HuH-7 (cell line): ENCODE results near the gene ATG9A.
"Not testable (repeated sequence)": the region's sequence is repeated elsewhere in the genome, so short reads cannot be mapped to it uniquely, and the experiment has no call there.

Experiments
- DNase-seq: peaks from one replicate; pipeline ENCODE4 v3.0.0; 2011; ENCODE audit warnings: low spot score

ATG9A gene

DNA sequence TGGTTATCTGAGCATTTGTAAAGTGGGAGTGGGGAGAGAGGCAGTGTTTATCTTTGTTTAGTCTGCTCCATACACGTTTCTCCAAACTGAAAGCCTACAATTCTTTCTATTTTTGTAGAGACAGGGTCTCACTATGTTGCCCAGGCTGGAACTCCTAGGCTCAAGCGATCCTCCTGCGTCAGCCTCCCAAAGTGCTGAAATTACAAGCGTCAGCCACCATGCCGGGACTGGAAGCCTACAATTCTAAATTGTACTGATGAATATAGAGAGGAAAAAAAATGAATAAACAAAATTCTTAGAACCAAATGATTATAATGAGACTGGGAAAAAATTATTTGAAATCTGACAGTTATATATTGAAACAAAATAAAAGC is 24.3 kb downstream of the ATG9A start:
- no peak for DNase-seq

DNA sequence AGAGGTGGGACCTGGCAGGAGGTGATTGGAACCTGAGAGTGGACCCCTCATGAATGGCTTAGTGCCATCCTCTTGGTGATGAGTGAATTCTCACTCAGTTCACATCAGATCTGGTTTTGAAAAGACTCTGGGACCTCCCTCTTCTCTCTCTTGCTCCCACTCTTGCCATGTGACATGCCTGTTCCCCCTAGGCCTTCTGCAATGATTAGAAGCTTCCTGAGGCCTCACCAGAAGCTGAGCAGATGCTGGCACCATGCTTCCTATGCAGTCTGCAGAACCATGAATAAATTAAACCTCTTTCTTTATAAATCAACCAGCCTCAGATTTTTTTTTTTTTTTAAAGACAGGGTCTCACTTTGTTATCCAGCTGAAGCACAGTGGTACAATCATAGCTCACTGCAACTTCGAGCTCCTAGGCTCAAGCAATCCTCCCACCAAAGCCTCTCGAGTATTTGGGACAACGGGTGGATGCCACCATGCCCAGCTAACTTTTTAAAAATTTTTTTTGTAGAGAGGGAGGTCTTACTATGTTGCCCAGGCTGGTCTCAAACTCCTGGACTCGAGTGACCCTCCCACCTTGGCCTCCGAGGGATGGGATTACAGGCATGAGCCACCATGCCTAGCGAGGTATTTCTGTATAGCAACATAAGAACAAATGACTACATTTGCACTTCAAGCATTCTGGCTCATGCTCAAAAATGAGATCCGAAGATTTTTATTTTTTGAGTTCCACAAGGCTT is 24.8 kb downstream of the ATG9A start:
- DNase-seq, result no peak

DNA sequence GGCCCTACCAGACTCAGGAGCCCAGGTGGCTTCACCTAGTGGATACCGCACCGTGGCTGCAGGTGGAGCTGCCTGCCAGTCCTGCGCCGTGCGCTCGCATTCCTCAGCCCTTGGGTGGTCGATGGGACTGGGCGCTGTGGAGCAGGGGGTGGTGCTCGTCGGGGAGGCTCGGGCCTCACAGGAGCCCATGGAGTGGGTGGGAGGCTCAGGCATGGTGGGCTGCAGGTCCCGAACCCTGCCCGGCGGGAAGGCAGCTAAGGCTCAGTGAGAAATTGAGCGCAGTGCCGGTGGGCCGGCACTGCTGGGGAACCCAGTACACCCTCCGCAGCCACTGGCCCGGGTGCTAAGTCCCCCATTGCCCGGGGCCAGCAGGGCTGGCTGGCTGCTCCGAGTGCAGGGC is 28.1 kb downstream of the ATG9A start:
- not testable (repeated sequence) for DNase-seq

DNA sequence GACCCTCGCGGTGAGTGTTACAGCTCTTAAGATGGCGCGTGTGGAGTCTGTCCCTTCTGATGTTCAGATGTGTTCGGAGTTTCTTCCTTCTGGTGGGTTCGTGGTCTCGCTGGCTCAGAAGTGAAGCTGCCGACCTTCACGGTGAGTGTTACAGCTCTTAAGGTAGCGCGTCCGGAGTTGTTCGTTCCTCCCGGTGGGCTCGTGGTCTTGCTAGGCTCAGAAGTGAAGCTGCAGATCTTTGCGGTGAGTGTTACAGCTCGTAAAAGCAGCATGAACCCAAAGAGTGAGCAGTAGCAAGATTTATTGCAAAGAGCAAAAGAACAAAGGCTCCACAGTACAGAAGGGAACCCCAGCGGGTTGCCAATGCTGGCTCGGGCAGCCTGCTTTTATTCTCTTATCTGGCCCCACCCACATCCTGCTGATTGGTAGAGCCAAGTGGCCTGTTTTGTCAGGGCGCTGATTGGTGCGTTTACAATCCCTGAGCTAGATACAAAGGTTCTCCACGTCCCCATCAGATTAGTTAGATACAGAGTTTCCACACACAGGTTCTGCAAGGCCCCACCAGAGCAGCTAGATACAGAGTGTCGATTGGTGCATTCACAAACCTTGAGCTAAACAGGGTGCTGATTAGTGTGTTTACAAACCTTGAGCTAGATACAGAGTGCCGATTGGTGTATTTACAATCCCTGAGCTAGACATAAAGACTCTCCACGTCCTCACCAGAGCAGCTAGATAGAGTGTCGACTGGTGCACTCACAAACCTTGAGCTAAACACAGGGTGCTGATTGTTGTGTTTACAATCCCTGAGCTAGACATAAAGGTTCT is 28.7 kb downstream of the ATG9A start:
- not testable (repeated sequence) for DNase-seq

DNA sequence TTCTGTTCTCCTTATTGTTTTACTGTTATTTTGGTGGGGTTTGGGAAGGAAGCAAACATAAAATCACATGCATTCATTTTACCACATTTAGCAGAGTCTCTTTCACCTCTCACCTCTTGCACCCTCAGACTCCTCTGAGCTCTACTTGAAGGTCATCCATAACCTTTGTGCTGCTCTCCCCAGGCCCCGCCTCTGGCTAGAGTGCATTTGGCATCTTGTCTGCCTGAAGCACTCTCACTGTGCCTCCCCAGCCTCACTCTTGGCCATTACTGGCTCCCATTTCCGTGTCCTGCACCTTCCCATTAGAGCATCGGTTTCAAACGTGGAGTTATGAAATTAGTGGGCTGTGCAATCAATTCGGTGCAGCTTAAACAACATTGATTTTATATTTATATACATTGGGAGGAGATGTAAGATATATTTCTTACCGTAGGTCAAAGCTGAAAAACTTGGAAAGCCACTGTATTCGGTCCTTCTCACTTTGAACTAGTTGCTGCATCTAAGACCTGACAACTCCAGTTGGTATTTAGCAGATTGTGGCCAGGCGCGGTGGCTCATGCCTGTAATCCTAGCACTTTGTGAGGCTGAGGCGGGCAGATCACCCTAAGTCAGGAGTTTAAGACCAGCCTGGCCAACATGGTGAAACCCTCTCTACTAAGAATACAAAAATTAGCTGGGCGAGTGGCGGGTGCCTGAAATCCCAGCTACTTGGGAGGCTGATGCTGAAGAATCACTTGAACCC is 29.8 kb downstream of the ATG9A start:
- no peak for DNase-seq

DNA sequence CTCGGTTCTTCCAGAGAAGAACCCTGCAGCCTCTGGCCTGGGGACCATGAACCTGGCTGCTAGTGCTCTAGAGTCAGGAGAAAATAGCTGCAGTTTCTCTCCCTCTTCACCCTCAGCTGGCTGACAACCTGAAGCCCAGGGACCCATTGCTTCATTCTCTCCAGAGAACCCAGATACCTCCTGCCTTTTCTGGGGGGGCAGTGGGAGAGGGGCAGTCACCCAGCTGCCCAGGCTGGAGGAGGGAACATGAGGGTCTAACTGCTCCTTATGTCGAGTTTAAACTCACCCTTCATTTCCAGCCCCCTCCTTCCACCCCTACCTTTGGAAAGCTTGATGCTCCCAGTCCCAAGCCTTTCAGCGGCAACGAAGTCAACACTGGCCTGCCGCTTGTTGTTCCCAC is 30.5 kb downstream of the ATG9A start:
- no peak for DNase-seq

DNA sequence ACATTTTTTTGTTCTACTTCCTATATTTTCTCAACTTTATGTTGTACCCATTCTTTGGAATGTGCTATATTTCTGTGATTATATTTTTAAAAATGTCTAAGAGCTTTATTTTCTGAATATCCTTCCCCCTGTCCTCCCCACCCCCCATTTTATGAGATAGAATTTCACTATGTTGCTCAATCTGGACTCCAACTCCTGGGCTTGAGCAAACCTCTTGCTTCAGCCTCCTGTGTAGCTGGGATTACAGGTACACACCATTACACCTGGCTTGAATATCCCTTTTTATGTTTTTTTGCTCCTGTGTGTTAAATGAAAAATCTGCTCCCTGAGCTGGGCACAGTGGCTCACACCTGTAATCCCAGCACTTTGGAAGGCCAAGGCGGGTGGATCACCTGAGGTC is 32.0 kb downstream of the ATG9A start:
- no peak for DNase-seq

DNA sequence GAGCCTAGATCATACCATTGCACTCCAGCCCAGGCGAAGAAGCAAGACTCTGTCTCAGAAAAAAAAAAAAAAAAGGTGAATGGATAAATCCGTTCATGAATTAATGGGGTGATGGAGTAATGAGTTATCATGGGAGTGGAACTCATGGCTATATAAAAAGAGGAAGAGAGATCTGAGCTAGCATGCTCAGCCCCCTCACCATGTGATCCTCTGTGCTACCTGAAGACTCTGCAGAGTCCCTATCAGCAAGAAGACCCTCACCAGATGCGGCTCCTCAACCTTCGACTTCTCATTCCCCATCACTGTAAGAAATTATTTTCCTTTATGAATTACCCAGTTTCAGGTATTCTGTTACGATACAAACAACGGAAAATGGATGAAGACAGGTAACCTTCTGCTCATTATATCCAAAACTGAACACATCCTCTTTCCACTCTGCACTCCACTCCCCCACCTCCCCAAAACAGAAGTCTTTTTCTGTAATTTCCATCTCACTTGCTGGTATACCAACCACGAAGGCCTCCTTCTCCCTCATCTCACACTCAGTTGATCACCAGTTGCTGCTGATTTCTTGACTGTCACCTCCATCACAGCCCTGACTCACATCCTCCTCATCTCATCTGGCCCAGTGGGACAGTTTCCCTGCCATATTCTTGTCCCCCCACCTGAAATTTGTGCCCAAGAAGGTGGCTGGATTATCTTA is 42.5 kb downstream of the ATG9A start:
- no peak for DNase-seq

DNA sequence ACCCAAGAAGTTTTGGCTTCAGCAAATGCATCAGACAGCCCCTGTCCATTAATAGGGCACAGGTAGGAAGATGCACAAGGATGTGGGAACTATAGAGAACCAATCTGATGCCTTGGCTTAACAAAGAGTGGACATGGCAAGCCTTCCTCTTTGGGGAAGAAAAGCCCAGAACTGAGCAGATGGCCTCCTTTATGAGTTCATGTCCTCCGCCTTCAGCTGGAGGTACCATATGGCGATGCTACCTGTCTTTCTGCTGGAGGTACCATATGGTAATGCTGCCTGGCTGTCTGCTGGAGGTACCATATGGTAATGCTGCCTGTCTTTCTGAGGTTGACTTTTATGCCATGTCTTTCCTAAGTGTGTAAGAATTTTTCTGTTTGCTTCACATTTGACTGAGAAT is 45.3 kb downstream of the ATG9A start:
- DNase-seq, result no peak

DNA sequence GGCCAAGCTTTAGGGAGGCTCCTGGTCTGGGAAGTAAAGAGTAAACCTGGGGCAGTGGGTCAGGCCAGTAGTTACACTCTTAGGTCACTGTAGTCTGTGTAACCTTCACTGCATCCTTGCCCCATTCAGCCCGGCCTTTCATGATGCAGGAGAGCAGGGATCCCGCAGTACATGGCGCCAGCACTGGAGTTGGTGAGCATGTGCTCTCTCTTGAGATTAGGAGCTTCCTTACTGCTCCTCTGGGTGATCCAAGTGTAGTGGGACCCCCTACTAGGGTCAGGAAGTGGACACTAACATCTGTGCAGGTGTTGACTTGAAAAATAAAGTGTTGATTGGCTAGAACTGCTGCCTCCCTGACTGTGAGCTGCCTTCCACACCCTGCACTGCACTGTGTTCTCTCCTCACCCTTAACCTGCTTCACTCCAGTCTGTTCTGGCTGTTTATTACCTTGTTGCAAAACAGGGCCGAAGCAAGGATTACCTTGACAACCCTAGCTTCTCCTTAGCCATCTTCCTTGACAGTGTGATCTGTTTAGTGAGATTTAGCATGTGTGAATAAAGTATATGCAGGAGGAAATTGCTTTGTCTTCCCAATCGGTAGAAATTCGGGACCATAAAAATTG is 46.2 kb downstream of the ATG9A start:
- no peak for DNase-seq

DNA sequence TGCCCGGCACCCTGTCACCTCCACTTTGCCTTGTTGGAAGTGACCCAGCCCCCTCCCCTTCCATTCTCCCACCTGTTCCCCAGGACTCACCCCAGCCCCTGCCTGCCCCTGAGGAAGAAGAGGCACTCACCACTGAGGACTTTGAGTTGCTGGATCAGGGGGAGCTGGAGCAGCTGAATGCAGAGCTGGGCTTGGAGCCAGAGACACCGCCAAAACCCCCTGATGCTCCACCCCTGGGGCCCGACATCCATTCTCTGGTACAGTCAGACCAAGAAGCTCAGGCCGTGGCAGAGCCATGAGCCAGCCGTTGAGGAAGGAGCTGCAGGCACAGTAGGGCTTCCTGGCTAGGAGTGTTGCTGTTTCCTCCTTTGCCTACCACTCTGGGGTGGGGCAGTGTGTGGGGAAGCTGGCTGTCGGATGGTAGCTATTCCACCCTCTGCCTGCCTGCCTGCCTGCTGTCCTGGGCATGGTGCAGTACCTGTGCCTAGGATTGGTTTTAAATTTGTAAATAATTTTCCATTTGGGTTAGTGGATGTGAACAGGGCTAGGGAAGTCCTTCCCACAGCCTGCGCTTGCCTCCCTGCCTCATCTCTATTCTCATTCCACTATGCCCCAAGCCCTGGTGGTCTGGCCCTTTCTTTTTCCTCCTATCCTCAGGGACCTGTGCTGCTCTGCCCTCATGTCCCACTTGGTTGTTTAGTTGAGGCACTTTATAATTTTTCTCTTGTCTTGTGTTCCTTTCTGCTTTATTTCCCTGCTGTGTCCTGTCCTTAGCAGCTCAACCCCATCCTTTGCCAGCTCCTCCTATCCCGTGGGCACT is 46.9 kb downstream of the ATG9A start:
- no peak for DNase-seq

DNA sequence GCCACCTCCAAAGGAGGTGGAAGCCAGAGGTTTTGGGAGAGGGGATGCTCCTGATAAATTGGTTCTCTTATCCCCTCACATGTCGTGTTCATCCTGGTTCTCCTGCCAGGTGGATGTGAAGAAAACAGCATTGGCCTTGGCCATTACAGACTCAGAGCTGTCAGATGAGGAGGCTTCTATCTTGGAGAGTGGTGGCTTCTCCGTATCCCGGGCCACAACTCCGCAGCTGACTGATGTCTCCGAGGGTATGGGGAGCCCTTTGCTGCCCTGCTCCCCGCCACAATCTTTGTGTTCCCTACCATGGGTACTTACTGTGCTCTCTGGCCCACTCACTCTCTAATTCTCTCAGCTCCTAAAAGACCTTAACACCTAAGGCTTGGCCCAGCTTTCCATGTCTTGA is 47.9 kb downstream of the ATG9A start:
- DNase-seq, result no peak

DNA sequence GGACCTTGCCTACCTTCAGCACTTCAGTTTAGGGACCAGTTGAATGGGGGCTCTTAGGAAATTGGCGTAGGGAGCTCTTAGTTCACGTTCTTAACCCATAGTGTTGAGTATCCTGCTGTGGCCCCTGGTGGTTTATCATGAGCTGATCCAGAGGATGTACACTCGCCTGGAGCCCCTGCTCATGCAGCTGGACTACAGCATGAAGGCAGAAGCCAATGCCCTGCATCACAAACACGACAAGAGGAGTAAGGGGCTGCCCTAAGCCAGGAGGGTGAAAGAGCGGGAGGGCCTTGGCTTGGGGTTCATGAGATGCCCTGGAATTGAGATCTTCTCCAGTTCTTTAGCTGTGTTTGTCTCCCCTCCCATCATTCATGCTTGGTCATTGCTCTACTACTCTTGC is 48.5 kb downstream of the ATG9A start:
- no peak for DNase-seq

DNA sequence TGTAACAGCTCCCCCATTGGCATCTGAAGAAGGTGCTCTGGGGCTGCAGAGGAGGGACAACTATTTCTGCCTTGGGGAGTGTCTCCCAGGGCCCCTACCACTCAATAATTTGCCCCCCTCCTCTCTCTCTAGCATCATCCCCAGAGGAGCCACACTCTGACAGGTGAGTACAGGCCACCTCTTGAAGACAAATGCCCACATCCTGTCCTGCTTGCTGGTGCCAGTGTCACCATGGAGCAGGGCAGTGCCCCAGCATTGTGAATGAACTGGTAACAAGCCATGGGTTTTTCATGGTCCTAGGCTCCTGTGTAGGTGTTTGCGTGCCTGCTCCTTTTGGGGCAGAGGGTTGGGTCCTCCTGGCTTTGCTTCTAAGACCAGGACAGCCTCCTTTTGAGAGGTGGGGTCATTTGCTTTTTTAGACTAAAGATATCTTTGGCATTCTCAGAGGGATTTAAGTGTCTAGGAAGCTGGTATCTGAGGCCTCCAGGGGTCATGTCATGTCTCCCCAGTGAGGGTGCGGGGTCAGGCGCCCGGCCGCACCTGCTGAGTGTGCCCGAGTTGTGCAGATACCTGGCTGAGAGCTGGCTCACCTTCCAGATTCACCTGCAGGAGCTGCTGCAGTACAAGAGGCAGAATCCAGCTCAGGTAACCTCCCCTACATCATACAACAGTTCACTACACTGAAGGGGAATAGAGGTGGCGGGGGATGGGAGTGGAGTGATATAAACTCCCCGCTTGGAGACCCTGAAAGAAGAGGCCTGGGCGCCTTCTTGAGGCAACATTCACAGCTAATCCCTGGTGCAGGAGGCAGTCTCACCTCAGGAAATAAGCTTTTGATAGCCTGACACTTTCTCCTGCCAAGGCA is 49.6 kb downstream of the ATG9A start:
- DNase-seq, result no peak

DNA sequence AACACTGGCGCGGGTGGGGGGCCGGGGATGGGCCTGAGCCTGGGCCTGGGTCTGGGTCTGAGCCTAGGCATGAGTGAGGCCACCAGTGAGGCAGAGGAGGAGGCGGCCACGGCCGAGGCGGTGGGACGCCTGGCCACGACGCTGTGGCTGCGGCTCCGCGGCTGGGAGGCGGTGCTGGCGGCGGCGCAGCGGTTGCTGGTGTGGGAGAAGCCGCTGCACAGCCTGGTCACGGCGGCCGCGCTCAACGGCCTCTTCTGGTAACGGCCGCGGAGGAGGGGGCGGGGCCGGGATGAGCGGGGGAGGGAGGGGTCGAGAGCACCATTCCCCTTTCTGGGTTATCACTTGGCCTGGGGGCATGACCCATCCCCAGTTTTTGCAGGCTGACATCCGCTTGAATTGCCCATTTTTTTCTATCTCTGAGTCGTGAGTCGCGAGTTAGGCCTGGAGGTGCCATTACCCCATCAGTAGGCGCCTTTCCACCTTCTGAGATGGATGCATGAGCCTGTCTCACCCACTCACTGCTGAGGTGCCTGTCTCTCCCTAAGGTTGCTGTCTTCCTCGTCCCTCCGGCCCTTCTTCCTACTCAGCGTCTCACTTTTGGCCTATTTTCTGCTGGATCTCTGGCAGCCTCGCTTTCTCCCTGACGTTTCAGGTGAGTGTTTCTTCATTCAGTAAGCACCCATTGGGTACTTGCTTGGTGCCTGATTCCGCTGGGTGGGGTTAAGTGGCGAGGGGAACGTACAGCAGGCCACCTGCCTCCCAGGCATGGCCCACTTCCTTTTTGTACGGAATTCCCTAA is 50.9 kb downstream of the ATG9A start:
- peak; percentile 39 for DNase-seq

DNA sequence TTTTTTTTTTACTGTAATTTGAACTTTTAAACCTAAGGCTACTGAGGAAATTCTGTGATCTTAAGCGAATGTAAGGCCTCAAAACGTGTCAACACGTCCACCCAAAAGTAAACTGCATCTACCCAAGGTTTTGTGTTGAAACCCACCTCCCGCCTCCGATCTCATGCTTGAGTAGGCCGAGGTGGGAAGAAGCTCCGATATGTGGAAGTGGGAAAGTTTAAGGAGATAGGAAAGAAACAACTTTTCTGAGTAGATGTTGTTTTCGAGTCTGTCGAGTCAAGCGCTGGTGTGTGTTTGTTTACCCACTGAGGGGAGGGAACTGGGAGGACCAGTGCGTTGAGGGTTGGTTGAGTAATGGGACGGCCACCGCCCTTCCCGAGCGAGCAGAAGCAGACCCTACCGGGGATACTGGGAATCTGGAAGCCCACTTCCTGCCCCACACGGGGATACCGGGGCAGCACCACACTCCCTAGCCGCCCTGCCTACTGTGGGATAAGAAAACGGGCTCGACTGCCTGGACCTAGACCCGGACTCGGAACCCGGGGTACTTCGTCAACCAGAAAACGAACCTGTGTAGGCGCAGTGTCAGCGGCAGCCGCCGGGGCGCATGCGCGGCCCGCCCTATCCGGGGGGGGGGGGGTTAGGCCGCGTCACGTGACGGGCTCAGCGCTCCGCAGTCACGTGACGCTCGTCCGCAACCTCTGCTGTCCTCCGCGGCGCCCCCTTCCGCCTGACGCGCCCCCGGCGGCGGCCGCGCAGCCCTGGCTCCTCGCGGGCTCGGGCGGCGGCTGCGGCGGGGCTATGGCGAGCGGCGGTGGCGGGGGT is 51.7 kb downstream of the ATG9A start, which contains the start of gene RETREG2:
RETREG2 (plus strand) TSS at position 724 of the 825 bp plus-strand sequence; CDS start at position 802, 78 bp downstream.
- peak; percentile 95 for DNase-seq

DNA sequence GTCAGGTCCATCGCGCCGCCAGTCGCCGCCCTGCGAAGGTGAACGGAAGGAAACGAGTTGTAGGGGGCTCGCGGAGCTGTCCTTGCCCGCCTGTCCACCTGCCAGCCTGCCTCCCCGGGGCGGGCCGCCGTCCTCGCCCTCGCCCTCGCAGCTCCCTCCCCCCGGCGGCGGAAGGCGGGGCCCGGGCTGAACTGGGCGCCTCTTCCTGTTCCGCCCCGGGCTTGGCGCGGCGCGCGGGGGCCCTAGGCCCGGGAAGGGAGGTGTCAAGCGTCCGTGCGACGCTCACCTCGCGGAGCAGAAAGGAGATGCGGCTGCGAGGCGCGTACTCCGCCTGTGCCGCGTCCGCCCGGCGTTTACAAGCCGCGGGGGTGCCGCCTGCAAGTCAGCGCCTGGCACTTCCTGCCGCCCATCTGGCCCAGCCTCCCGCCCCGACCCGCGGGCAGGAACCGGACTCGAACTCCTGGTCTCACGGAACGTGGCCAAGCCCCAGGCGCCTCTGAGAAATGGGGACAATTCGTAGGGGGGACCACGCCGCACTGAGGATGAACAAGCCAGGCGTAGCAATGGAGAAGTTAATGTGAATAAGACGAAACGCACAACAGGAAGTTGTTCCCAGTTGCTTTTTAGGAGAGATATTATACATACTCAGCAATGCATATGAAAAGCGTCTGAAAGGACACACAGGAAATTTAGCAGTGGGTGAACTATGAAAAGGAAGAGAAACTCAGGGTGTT is 52.5 kb downstream of the ATG9A start, which contains the start of gene CNPPD1:
CNPPD1 (minus strand) TSS at position 108 of the 734 bp plus-strand sequence; CDS start at position 11, 97 bp downstream.
- DNase-seq, result peak; percentile 78
